Right lobe of liver (tissue), 6 donors: ENCODE data around the gene ERP27. TPM values are rescaled to one million over a fixed set of nuclear protein-coding genes. Genes with fewer than 3 reads are reported as not detected.

Experiments
- ATAC-seq, 4 donors: fragments of 200-7000 bp; cut with Tn5 transposase; one replicate each; pipeline ENCODE4 v1.9.1; 2020; ENCODE audit warnings: mild to moderate bottlenecking in 4 of 4, moderate library complexity in 4 of 4
- DNase-seq, 3 donors: peaks; one replicate each; pipeline ENCODE4 v3.0.0-alpha.2; 2020
- H3K27ac ChIP-seq, 3 donors: fragments of 200-600 bp; one replicate each; pipeline ENCODE4 v1.8.0; 2022
- H3K27me3 ChIP-seq, 2 donors: fragments of 200-600 bp; one replicate each; pipeline ENCODE4 v1.8.0; 2022
- H3K36me3 ChIP-seq, 4 donors: fragments of 200-600 bp; sonication (generic) in 1 of 4; one replicate each; pipeline versions ENCODE4 v1.5.1 to v1.8.0; 2017 to 2022; ENCODE audit warnings: control low read depth in 1 of 4
- H3K4me1 ChIP-seq, 4 donors: fragments of 200-600 bp; sonication (generic) in 1 of 4; one replicate each; pipeline versions ENCODE4 v1.5.1 to v1.8.0; 2017 to 2022; ENCODE audit warnings: control low read depth in 1 of 4
- H3K4me3 ChIP-seq, 3 donors: fragments of 200-600 bp; one replicate each; pipeline ENCODE4 v1.8.0; 2022
- H3K9me3 ChIP-seq, 4 donors: fragments of 200-600 bp; sonication (generic) in 1 of 4; one replicate each; pipeline versions ENCODE4 v1.5.1 to v1.8.0; 2017 to 2022; ENCODE audit warnings: control low read depth in 1 of 4
- POLR2A ChIP-seq: fragments of 450-650 bp; IDR thresholded peaks from one replicate; pipeline ENCODE4 v1.6.1; 2017; ENCODE audit warnings: antibody characterized with exemption, mild to moderate bottlenecking
- WGBS: methylation state at CpG from one replicate; pipeline ENCODE4 v1.1.6; 2018; ENCODE audit warnings: low coverage, low lambda C conversion rate; ENCODE audit not compliant: insufficient coverage; ENCODE audit errors: missing lambda C conversion rate; 5-methylcytosine and 5-hydroxymethylcytosine counted together
- intact Hi-C, 2 donors: fragments of 100-400 bp; cut with DNase I; formaldehyde crosslinking; loops; one replicate each; pipeline versions ENCODE4 v1.11.2 to v1.14.1; 2022
- total RNA-seq, 6 experiments: library from RNA; depleted of rRNA in 2 of 6; stranded (reverse); fragments of >200 nt in 2 of 6; fragmentation: NEBNext Ultra II Directional in 3 of 6; extraction: Animal tissue kit (Norgen Biotek cat#: 25700) in 3 of 6; gene quantifications; one replicate each; pipeline versions ENCODE4 v1.1.0 to v1.2.4, GENCODE V29; 2016 to 2023
- TF ChIP-seq, protein P1 (sequence below), 4 donors: fragments of 200-600 bp in 3 of 4; fragments of 450-650 bp in 1 of 4; IDR thresholded peaks; one replicate each; pipeline versions ENCODE4 v1.5.1 to v1.8.0; 2016 to 2022; ENCODE audit warnings: antibody characterized with exemption in 4 of 4, mild to moderate bottlenecking in 2 of 4
- donor health status: DM: no; HTN: yes; CAD: no.
- donor health status: DM: no; HTN: no; CAD: no.
- donor health status: DM: no; HTN: no; CAD: no.
- donor health status: DM: no; HTN: yes; CAD: no.
- donor health status: DM: no; HTN: yes; CAD: no.

ERP27 gene
- total RNA-seq, 6 experiments from 2014 or later: 0.26 to 1.0 (median 0.39) TPM; not detected in 2

GRCh38 chr12:14941369-14941768, 3.0 kb upstream of the ERP27 start:
- Histone ChIP-seq H3K36me3 (peaks cover 0 to 14% (median 0%) of the 10 kb centered on the region in 4 donors), H3K4me1 (no peaks in the 10 kb centered on the region), H3K27me3 (no peaks in the 10 kb centered on the region), H3K27ac (no peak overlapping the region), H3K9me3 (no peaks in the 10 kb centered on the region), H3K4me3 (no peak overlapping the region)
- DNase-seq (no peak), ATAC-seq (no peak)
- no peak for TF ChIP-seq POLR2A
- TF ChIP-seq, protein P1, sequence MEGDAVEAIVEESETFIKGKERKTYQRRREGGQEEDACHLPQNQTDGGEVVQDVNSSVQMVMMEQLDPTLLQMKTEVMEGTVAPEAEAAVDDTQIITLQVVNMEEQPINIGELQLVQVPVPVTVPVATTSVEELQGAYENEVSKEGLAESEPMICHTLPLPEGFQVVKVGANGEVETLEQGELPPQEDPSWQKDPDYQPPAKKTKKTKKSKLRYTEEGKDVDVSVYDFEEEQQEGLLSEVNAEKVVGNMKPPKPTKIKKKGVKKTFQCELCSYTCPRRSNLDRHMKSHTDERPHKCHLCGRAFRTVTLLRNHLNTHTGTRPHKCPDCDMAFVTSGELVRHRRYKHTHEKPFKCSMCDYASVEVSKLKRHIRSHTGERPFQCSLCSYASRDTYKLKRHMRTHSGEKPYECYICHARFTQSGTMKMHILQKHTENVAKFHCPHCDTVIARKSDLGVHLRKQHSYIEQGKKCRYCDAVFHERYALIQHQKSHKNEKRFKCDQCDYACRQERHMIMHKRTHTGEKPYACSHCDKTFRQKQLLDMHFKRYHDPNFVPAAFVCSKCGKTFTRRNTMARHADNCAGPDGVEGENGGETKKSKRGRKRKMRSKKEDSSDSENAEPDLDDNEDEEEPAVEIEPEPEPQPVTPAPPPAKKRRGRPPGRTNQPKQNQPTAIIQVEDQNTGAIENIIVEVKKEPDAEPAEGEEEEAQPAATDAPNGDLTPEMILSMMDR (IDR thresholded peaks at IDR 0.05): no peak
- WGBS: 91% methylated on average over 2 of the region's 2 CpGs
- intact Hi-C loops: no loop called here

- no peaks in the 10 kb centered on the region for H3K27me3 ChIP-seq
- no peaks in the 10 kb centered on the region for H3K4me1 ChIP-seq
- no peaks in the 10 kb centered on the region for H3K9me3 ChIP-seq
- ATAC-seq (no peak), DNase-seq (no peak)
- TF ChIP-seq, protein P1 (IDR thresholded peaks at IDR 0.05): peak in 1 of 4 donors; percentile 7
- no peak for TF ChIP-seq POLR2A
- intact Hi-C loops: no loop called here
- WGBS: 71% methylated on average over 1 of the region's 1 CpG
- H3K27ac ChIP-seq: no peak overlapping the region
- H3K36me3 ChIP-seq: no peaks in the 10 kb centered on the region
- H3K4me3 ChIP-seq: no peak overlapping the region
Measured at GRCh38 chr12:14937689-14938088, 648 bp downstream of the ERP27 start.

- H3K36me3 ChIP-seq: no peaks in the 10 kb centered on the region
- ATAC-seq: no peak
- H3K9me3 ChIP-seq: no peaks in the 10 kb centered on the region
- no peaks in the 10 kb centered on the region for H3K4me1 ChIP-seq
- TF ChIP-seq POLR2A: no peak
- TF ChIP-seq, protein P1 (IDR thresholded peaks at IDR 0.05): no peak
- H3K27me3 ChIP-seq: no peaks in the 10 kb centered on the region
- no peak for DNase-seq
- no peak overlapping the region for H3K27ac ChIP-seq
- 74% methylated on average over 3 of the region's 3 CpGs for WGBS
- intact Hi-C loops: no loop called here
- H3K4me3 ChIP-seq: no peak overlapping the region
Measured at GRCh38 chr12:14937014-14937413, 1.3 kb downstream of the ERP27 start.

DNA sequence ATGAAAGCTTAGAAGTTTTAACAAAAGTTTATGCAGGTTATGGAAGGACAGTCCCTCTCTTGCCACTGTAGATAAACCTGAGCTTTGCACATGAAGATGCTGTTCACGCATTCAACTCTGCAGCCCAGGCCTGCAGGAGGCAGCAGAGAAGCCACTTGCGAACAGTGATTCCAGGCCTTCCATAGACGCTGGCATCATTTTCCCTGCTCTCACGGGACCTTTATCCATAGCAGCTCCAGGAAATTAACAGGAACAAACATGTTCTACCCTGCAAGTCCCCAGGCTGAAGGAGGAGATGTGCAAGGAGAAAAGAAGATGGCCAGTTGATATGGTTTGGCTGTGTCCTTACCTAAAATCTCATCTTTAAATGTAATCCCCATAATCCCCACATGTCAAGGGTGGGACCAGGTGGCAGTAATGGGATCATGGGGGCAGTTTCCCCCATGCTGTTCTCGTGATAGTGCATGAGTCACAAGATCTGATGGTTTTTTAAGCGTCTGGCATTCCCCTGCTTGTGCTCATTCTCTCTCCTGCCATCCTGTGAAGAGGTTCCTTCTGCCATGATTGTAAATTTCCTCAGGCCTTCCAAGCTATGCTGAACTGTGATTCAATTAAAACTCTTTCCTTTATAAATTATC, 2.0 kb downstream of the ERP27 start:
- intact Hi-C loops: no loop called here
- H3K27ac ChIP-seq: no peak overlapping the region
- 76% methylated on average over 4 of the region's 6 CpGs for WGBS
- no peaks in the 10 kb centered on the region for H3K36me3 ChIP-seq
- H3K27me3 ChIP-seq: no peaks in the 10 kb centered on the region
- TF ChIP-seq, protein P1 (IDR thresholded peaks at IDR 0.05): peak in 1 of 4 donors; percentile 7
- no peak for TF ChIP-seq POLR2A
- no peaks in the 10 kb centered on the region for H3K9me3 ChIP-seq
- DNase-seq (no peak), ATAC-seq (no peak)
- no peaks in the 10 kb centered on the region for H3K4me1 ChIP-seq
- H3K4me3 ChIP-seq: no peak overlapping the region
